MCF 10A (cell line): Measurements from ENCODE around the gene KCNS3. TPM values are rescaled to one million over a fixed set of nuclear protein-coding genes. Genes with fewer than 3 reads are reported as not detected.

ENCODE experiments used
- BruUV-seq: library from RNA; stranded (reverse); fragments of 400-500 nt; replicated peaks from 2 replicates; lab custom pipeline; 2021; lab: Mats Ljungman, UMichigan
- CTCF ChIA-PET: fragments of 300-600 bp; sonication (Branson Sonifier 250); formaldehyde crosslinking; extraction: SDS; loops from one replicate; lab custom pipeline; 2021; ENCODE audit warnings: antibody characterized with exemption, inconsistent platforms; lab: Yijun Ruan, JAX
- POLR2A ChIA-PET: fragments of 300-600, 350-650 bp; sonication (Branson Sonifier 250); formaldehyde crosslinking; extraction: SDS; loops from one replicate; lab custom pipeline; 2020; ENCODE audit warnings: antibody characterized with exemption, inconsistent platforms; lab: Yijun Ruan, JAX
- DNase-seq: peaks from one replicate; pipeline ENCODE4 v3.0.0-alpha.2; 2018; ENCODE audit not compliant: unreplicated experiment
- H3K27ac Mint-ChIP-seq: one replicate; pipeline ENCODE4 v1.8.0; 2022; ENCODE audit warnings: mild to moderate bottlenecking, low read depth, mixed read lengths; ENCODE audit not compliant: unreplicated experiment
- H3K27me3 Mint-ChIP-seq: one replicate; pipeline ENCODE4 v1.8.0; 2022; ENCODE audit warnings: mixed read lengths; ENCODE audit not compliant: insufficient read depth, unreplicated experiment
- H3K36me3 Mint-ChIP-seq: one replicate; pipeline ENCODE4 v1.8.0; 2022; ENCODE audit warnings: mild to moderate bottlenecking, moderate library complexity, mixed read lengths; ENCODE audit not compliant: insufficient read depth, unreplicated experiment
- H3K4me1 Mint-ChIP-seq: one replicate; pipeline ENCODE4 v1.8.0; 2022; ENCODE audit warnings: mixed read lengths; ENCODE audit not compliant: insufficient read depth, unreplicated experiment
- H3K4me3 Mint-ChIP-seq: one replicate; pipeline ENCODE4 v1.8.0; 2022; ENCODE audit warnings: mild to moderate bottlenecking, moderate library complexity, mixed read lengths; ENCODE audit not compliant: unreplicated experiment
- H3K9me3 Mint-ChIP-seq: one replicate; pipeline ENCODE4 v1.8.0; 2022; ENCODE audit warnings: mixed read lengths; ENCODE audit not compliant: unreplicated experiment
- intact Hi-C: fragments of 100-400 bp; cut with micrococcal nuclease; formaldehyde crosslinking; loops from 2 replicates; pipeline ENCODE4 v1.14.1; 2022
- total RNA-seq: library from RNA; stranded (reverse); gene quantifications from 2 replicates; pipeline ENCODE4 v1.2.3, GENCODE V29; 2022
- TF ChIP-seq, protein P1 (sequence below): fragments of 200-600 bp; IDR thresholded peaks from one replicate; pipeline ENCODE4 v1.8.0; 2022; ENCODE audit warnings: antibody characterized with exemption, mild to moderate bottlenecking; ENCODE audit not compliant: unreplicated experiment

Gene KCNS3
- total RNA-seq, 1 experiment from 2014 or later, result 0.84 TPM

- no peaks in the 10 kb centered on the region for H3K36me3 Mint-ChIP-seq
- no peaks in the 10 kb centered on the region for H3K27me3 Mint-ChIP-seq
- BruUV-seq, result no TSS peak
- no peak overlapping the region for H3K4me3 Mint-ChIP-seq
- TF ChIP-seq, protein P1, sequence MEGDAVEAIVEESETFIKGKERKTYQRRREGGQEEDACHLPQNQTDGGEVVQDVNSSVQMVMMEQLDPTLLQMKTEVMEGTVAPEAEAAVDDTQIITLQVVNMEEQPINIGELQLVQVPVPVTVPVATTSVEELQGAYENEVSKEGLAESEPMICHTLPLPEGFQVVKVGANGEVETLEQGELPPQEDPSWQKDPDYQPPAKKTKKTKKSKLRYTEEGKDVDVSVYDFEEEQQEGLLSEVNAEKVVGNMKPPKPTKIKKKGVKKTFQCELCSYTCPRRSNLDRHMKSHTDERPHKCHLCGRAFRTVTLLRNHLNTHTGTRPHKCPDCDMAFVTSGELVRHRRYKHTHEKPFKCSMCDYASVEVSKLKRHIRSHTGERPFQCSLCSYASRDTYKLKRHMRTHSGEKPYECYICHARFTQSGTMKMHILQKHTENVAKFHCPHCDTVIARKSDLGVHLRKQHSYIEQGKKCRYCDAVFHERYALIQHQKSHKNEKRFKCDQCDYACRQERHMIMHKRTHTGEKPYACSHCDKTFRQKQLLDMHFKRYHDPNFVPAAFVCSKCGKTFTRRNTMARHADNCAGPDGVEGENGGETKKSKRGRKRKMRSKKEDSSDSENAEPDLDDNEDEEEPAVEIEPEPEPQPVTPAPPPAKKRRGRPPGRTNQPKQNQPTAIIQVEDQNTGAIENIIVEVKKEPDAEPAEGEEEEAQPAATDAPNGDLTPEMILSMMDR, result no peak
- CTCF ChIA-PET, result interaction anchor here (0.7 to 9.6 kb wide), 7 partner anchors 16 to 531 kb away, joined by 3 to 144 read pairs (median 12); no protein-coding TSS in a partner anchor
- POLR2A ChIA-PET, result interaction anchor here (1.3 kb wide), 1 partner anchor 44 kb away, joined by 3 read pairs; no protein-coding TSS in a partner anchor
- peaks cover 8% of the 10 kb centered on the region for H3K4me1 Mint-ChIP-seq
- H3K9me3 Mint-ChIP-seq, result no peaks in the 10 kb centered on the region
- H3K27ac Mint-ChIP-seq, result no peak overlapping the region
- intact Hi-C loops, result no loop called here
- no peak for DNase-seq
Measured at GRCh38 chr2:17847236-17847635, 31.2 kb upstream of the KCNS3 start.

GRCh38 chr2:17849275-17849674 lies 29.2 kb upstream of the KCNS3 start:
- POLR2A ChIA-PET, result interaction anchor here (1.3 kb wide), 1 partner anchor 92 kb away, joined by 4 read pairs; no protein-coding TSS in a partner anchor
- H3K36me3 Mint-ChIP-seq, result no peaks in the 10 kb centered on the region
- H3K4me1 Mint-ChIP-seq, result peaks cover 8% of the 10 kb centered on the region
- intact Hi-C loops, result no loop called here
- H3K4me3 Mint-ChIP-seq, result no peak overlapping the region
- H3K9me3 Mint-ChIP-seq, result no peaks in the 10 kb centered on the region
- no peak for DNase-seq
- peaks cover 6% of the 10 kb centered on the region for H3K27me3 Mint-ChIP-seq
- TF ChIP-seq, protein P1, result no peak
- BruUV-seq, result no TSS peak
- CTCF ChIA-PET, result interaction anchor here (0.5 to 9.6 kb wide), 13 partner anchors 10 to 538 kb away, joined by 3 to 144 read pairs (median 4); no protein-coding TSS in a partner anchor
- no peak overlapping the region for H3K27ac Mint-ChIP-seq

GRCh38 chr2:17850151-17850550 lies 28.3 kb upstream of the KCNS3 start:
- TF ChIP-seq, protein P1, result no peak
- H3K4me1 Mint-ChIP-seq, result peaks cover 8% of the 10 kb centered on the region
- peaks cover 15% of the 10 kb centered on the region for H3K27me3 Mint-ChIP-seq
- intact Hi-C loops, result loop anchor here (10.0 kb wide), 1 partner anchor 375 kb away; no protein-coding TSS in a partner anchor
- ChIA-PET POLR2A (interaction anchor here (0.6 kb wide), 1 partner anchor 544 kb away, joined by 3 read pairs; no protein-coding TSS in a partner anchor), CTCF (interaction anchor here (0.8 to 9.6 kb wide), 11 partner anchors 16 to 1177 kb away, joined by 3 to 144 read pairs (median 6); partner anchors contain the start of gene KCNS3)
- DNase-seq, result no peak
- no TSS peak for BruUV-seq
- no peaks in the 10 kb centered on the region for H3K36me3 Mint-ChIP-seq
- H3K4me3 Mint-ChIP-seq, result no peak overlapping the region
- no peak overlapping the region for H3K27ac Mint-ChIP-seq
- no peaks in the 10 kb centered on the region for H3K9me3 Mint-ChIP-seq

GRCh38 chr2:17851731-17852585 lies 26.5 kb upstream of the KCNS3 start:
- no peaks in the 10 kb centered on the region for H3K36me3 Mint-ChIP-seq
- H3K27ac Mint-ChIP-seq, result peak overlapping the region; percentile 66
- CTCF ChIA-PET, result interaction anchor here (0.7 to 9.6 kb wide), 27 partner anchors 8 to 533 kb away, joined by 3 to 144 read pairs (median 5); no protein-coding TSS in a partner anchor
- no peaks in the 10 kb centered on the region for H3K9me3 Mint-ChIP-seq
- peak; percentile 79 for DNase-seq
- no peak overlapping the region for H3K4me3 Mint-ChIP-seq
- peaks cover 32% of the 10 kb centered on the region for H3K27me3 Mint-ChIP-seq
- H3K4me1 Mint-ChIP-seq, result peaks cover 10% of the 10 kb centered on the region
- no TSS peak for BruUV-seq
- intact Hi-C loops, result loop anchor here (1.0 to 10.0 kb wide), 5 partner anchors 265 to 526 kb away; no protein-coding TSS in a partner anchor
- TF ChIP-seq, protein P1, result peak; percentile 98
- POLR2A ChIA-PET, result interaction anchor here (0.7 to 1.4 kb wide), 3 partner anchors 524 to 529 kb away, joined by 4 to 7 read pairs (median 4); no protein-coding TSS in a partner anchor
